Subcutaneous abdominal adipose tissue (tissue), 5 donors: ENCODE measurements around the gene TRMT44.
"Not testable (repeated sequence)": the region's sequence is repeated elsewhere in the genome, so short reads cannot be mapped to it uniquely, and the experiment has no call there.

ENCODE experiments used
- H3K27ac ChIP-seq: one replicate; pipeline ENCODE4 v1.7.0; 2013; ENCODE audit warnings: low read depth, mild to moderate bottlenecking, inconsistent platforms, low read length, moderate library complexity
- H3K27me3 ChIP-seq, 5 donors: one replicate each; pipeline ENCODE4 v1.7.0; 2013; ENCODE audit warnings: low read length in 5 of 5, inconsistent platforms in 1 of 5; ENCODE audit not compliant: control insufficient read depth in 5 of 5, insufficient read depth in 4 of 5
- H3K36me3 ChIP-seq, 5 donors: one replicate each; pipeline ENCODE4 v1.7.0; 2013; ENCODE audit warnings: low read length in 5 of 5; ENCODE audit not compliant: control insufficient read depth in 5 of 5, insufficient read depth in 5 of 5
- H3K4me1 ChIP-seq, 5 donors: one replicate each; pipeline ENCODE4 v1.7.0; 2013; ENCODE audit warnings: low read length in 5 of 5, mild to moderate bottlenecking in 3 of 5, moderate library complexity in 1 of 5; ENCODE audit not compliant: control insufficient read depth in 5 of 5, insufficient read depth in 5 of 5
- H3K4me3 ChIP-seq, 5 donors: one replicate each; pipeline ENCODE4 v1.7.0; 2013; ENCODE audit warnings: low read length in 5 of 5, low read depth in 1 of 5
- H3K9ac ChIP-seq, 5 donors: one replicate each; pipeline ENCODE4 v1.7.0; 2013; ENCODE audit warnings: low read length in 5 of 5, mild to moderate bottlenecking in 4 of 5, moderate library complexity in 3 of 5
- H3K9me3 ChIP-seq, 5 donors: one replicate each; pipeline ENCODE4 v1.7.0; 2013; ENCODE audit warnings: low read length in 5 of 5; ENCODE audit not compliant: control insufficient read depth in 5 of 5
- donor health status: healthy.
- donor health status: healthy.
- donor health status: healthy.
- donor health status: healthy.
- donor health status: healthy.

The TRMT44 gene

DNA sequence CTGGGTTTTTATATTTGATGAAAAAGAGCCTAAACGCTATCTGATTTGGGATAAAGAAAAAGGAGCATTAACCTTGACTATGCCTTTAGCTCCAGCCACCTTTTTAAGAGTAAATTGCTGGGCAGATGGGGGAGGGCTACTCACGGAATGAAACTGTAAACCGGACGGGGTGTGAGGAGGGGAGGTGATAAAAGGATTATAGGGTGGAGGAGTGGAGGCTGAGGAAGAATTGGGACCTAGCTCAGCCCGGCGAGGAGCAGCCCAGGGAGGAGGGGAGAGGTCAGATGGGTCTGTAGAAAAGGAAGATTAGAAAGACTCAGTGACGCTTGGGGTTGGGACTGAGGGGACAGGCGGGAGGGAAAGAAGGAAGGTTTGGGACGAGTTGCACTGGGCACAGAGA, 46.1 kb downstream of the TRMT44 start:
- H3K4me1 ChIP-seq, H3K9me3 ChIP-seq, H3K4me3 ChIP-seq, H3K36me3 ChIP-seq, H3K9ac ChIP-seq, H3K27me3 ChIP-seq, H3K27ac ChIP-seq: not testable (repeated sequence)

DNA sequence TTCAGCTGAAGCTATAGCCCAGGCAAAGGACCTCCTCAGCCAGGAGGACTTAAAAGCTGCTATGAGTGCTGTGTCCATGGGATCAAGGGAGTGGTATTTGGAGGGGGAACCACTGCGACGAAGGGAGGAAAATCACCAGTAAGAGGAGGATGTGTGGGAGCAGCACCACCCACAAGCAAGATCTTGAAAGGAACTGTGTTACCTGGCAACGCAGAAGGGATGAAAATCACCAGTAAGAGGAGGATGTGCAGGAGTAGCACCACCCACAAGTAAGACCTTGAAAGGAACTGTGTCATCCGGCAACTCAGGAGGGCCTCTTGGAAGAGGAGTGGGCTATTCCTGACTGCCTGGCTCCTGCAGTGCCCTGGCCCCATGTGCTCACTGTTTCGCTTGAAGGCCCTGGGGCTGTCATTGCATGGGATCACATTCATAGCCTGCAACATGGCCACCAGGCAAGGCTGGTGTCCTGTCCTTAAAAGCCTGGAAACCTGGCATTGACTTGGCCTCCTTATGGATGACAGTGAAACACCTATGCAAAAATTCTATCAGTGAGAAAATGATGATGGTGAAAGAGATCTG, 48.3 kb downstream of the TRMT44 start:
- Histone ChIP-seq H3K9me3 (no peaks in the 10 kb centered on the region), H3K9ac (no peak overlapping the region), H3K4me1 (no peaks in the 10 kb centered on the region), H3K27ac (no peak overlapping the region), H3K4me3 (no peak overlapping the region), H3K27me3 (no peaks in the 10 kb centered on the region), H3K36me3 (no peaks in the 10 kb centered on the region)

- not testable (repeated sequence) for H3K27ac ChIP-seq, H3K9me3 ChIP-seq, H3K27me3 ChIP-seq, H3K4me1 ChIP-seq, H3K36me3 ChIP-seq, H3K4me3 ChIP-seq, H3K9ac ChIP-seq
These were observed 50.9 kb downstream of the TRMT44 start for GRCh38 chr4:8491478-8491877.

GRCh38 chr4:8492174-8492573, 51.6 kb downstream of the TRMT44 start:
- Histone ChIP-seq H3K9ac (no peak overlapping the region), H3K4me1 (peaks cover 0 to 10% (median 0%) of the 10 kb centered on the region in 5 donors), H3K9me3 (no peaks in the 10 kb centered on the region), H3K27me3 (no peaks in the 10 kb centered on the region), H3K36me3 (peaks cover 0 to 3% (median 0%) of the 10 kb centered on the region in 5 donors), H3K27ac (no peak overlapping the region), H3K4me3 (no peak overlapping the region)

GRCh38 chr4:8493484-8493883, 52.9 kb downstream of the TRMT44 start:
- peaks cover 0 to 10% (median 0%) of the 10 kb centered on the region in 5 donors for H3K4me1 ChIP-seq

GRCh38 chr4:8494218-8494617, 53.6 kb downstream of the TRMT44 start:
- peaks cover 0 to 10% (median 0%) of the 10 kb centered on the region in 5 donors for H3K4me1 ChIP-seq
- H3K4me3 ChIP-seq = no peak overlapping the region
- H3K36me3 ChIP-seq = peaks cover 0 to 3% (median 0%) of the 10 kb centered on the region in 5 donors
- H3K27ac ChIP-seq = no peak overlapping the region
- H3K9ac ChIP-seq = no peak overlapping the region
- peaks cover 0 to 5% (median 0%) of the 10 kb centered on the region in 5 donors for H3K9me3 ChIP-seq
- no peaks in the 10 kb centered on the region for H3K27me3 ChIP-seq

More at GRCh38 chr4:8493484-8493883, 52.9 kb downstream of the TRMT44 start:
- Histone ChIP-seq H3K9ac (no peak overlapping the region), H3K36me3 (peaks cover 0 to 3% (median 0%) of the 10 kb centered on the region in 5 donors), H3K27me3 (no peaks in the 10 kb centered on the region), H3K4me3 (no peak overlapping the region), H3K9me3 (peaks cover 0 to 5% (median 0%) of the 10 kb centered on the region in 5 donors), H3K27ac (no peak overlapping the region)

DNA sequence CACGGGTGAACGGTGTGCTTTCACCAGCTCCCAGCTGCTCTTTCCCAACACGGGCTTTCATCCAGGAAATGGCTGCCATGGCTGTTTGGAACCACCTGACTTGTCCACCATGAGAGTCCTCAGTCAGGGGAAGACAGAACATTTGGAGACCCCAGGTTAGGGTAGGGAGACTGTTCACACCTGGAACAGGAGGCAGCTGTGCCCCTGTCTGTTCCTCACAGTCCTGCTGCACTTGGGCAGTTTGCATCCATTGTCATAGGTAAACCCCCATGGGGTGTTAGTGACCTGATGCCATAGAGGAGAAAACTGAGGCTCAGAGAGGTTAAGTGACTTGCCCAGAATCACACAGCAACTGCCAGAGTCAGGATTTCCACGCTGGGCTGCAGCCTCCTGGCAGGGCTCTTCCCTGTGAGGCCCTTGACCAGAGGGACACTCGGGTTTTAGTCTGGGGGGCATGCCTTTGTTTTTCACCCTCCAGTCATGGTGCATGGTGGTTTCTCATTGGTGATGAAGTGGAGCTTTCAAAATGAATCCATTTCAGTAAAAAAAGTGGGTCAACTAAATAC, 54.5 kb downstream of the TRMT44 start:
- Histone ChIP-seq H3K27me3 (no peaks in the 10 kb centered on the region), H3K9me3 (peaks cover 0 to 5% (median 0%) of the 10 kb centered on the region in 5 donors), H3K36me3 (peaks cover 0 to 3% (median 0%) of the 10 kb centered on the region in 5 donors), H3K9ac (no peak overlapping the region), H3K27ac (no peak overlapping the region), H3K4me1 (peaks cover 0 to 10% (median 0%) of the 10 kb centered on the region in 5 donors), H3K4me3 (no peak overlapping the region)

- Histone ChIP-seq H3K27ac (no peak overlapping the region), H3K9me3 (peaks cover 0 to 5% (median 0%) of the 10 kb centered on the region in 5 donors), H3K4me3 (no peak overlapping the region), H3K9ac (no peak overlapping the region), H3K36me3 (peaks cover 0 to 3% (median 0%) of the 10 kb centered on the region in 5 donors), H3K27me3 (no peaks in the 10 kb centered on the region), H3K4me1 (peaks cover 0 to 10% (median 0%) of the 10 kb centered on the region in 5 donors)
These were observed 55.2 kb downstream of the TRMT44 start for GRCh38 chr4:8495803-8496202.

DNA sequence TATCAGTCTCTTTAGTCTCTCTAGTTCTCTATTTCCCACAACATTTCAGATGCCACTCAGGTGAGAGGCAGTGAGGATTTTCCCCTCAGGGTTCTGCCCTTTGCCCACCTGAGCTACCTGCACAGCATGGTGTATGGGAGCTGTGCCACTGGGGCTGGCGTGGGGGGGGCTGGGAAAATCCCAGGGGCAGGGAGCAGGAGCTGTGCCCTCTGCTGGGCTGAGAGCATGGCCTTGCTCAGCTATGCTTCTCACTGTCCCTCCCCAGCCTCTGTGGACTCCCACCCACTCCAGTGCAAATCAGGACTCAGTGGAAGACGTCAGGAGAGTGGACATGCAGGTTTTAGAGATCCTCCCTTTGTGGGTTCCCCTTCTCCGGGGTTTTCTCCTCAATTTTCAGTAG, 57.2 kb downstream of the TRMT44 start:
- no peak overlapping the region for H3K4me3 ChIP-seq
- H3K9ac ChIP-seq = no peak overlapping the region
- no peaks in the 10 kb centered on the region for H3K27me3 ChIP-seq
- H3K9me3 ChIP-seq = peaks cover 0 to 9% (median 6%) of the 10 kb centered on the region in 5 donors
- H3K4me1 ChIP-seq = peaks cover 2 to 22% (median 8%) of the 10 kb centered on the region in 5 donors
- no peak overlapping the region for H3K27ac ChIP-seq
- peaks cover 0 to 3% (median 0%) of the 10 kb centered on the region in 5 donors for H3K36me3 ChIP-seq

DNA sequence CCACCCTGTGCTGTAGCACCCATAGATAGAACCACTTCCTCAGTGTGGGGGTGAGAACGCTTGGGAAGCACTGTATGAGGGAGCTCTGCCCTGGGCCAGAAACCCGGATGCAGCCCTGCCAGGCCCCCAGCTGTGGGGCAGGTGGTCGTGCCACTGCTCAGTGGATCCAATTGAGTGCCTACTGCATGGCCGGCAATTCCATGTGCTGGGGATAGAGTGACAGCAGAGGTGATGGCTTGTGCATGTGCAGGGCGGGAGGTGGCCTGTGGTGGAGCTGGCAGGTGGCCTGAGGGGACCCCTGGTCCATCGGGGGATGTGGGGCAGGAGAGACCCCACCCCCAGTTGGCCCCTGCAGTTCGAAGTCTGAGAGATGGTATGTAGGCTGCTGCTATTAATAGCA, 60.4 kb downstream of the TRMT44 start:
- no peak overlapping the region for H3K9ac ChIP-seq
- H3K4me1 ChIP-seq = peaks cover 12 to 47% (median 37%) of the 10 kb centered on the region in 5 donors
- no peaks in the 10 kb centered on the region for H3K27me3 ChIP-seq
- no peak overlapping the region for H3K4me3 ChIP-seq
- H3K27ac ChIP-seq = no peak overlapping the region
- H3K36me3 ChIP-seq = no peaks in the 10 kb centered on the region
- peaks cover 0 to 9% (median 6%) of the 10 kb centered on the region in 5 donors for H3K9me3 ChIP-seq
